Neural cell (in vitro differentiated cells): ENCODE data around the gene IGFBP2. TPM values are rescaled to one million over a fixed set of nuclear protein-coding genes. Genes with fewer than 3 reads are reported as not detected.

ENCODE experiments used
- H2AFZ ChIP-seq: fragments of 200-600, 300-800 bp; sonication (generic), shearing (Covaris generic); 2 replicates; pipeline ENCODE4 v1.6.0; 2014; ENCODE audit warnings: low read depth, mild to moderate bottlenecking, antibody characterized with exemption, low read length, moderate library complexity
- H3F3A ChIP-seq: fragments of 200-600 bp; shearing (Covaris generic); 2 replicates; pipeline ENCODE4 v1.6.1; 2016; ENCODE audit warnings: mild to moderate bottlenecking, moderate library complexity, mixed read lengths, antibody characterized with exemption, low read length; ENCODE audit not compliant: insufficient read depth, poor library complexity, severe bottlenecking
- H3K27ac ChIP-seq: fragments of 200-600, 300-800 bp; sonication (generic), shearing (Covaris generic); 2 replicates; pipeline ENCODE4 v1.5.1; 2014; ENCODE audit warnings: mild to moderate bottlenecking, low read length, moderate library complexity
- H3K27me3 ChIP-seq: fragments of 300-800, 200-600 bp; sonication (generic), shearing (Covaris generic); 2 replicates; pipeline ENCODE4 v1.6.0; 2014; ENCODE audit warnings: mild to moderate bottlenecking, low read depth, low read length, moderate library complexity; ENCODE audit not compliant: insufficient read depth
- H3K36me3 ChIP-seq: fragments of 300-800, 200-600 bp; sonication (generic), shearing (Covaris generic); 2 replicates; pipeline ENCODE4 v1.5.1; 2014; ENCODE audit warnings: mild to moderate bottlenecking, antibody characterized with exemption, low read length, moderate library complexity; ENCODE audit not compliant: insufficient read depth
- H3K4me2 ChIP-seq: fragments of 300-800, 200-600 bp; sonication (generic), shearing (Covaris generic); 2 replicates; pipeline ENCODE4 v1.6.0; 2014; ENCODE audit warnings: mild to moderate bottlenecking, low read length
- H3K4me3 ChIP-seq: fragments of 300-800, 200-600 bp; sonication (generic), shearing (Covaris generic); 2 replicates; pipeline ENCODE4 v1.5.1; 2014; ENCODE audit warnings: mild to moderate bottlenecking, low read length, moderate library complexity
- H3K79me2 ChIP-seq: fragments of 200-600 bp; shearing (Covaris generic); replicated peaks from 2 replicates; pipeline ENCODE4 v1.6.0; 2014; ENCODE audit warnings: mild to moderate bottlenecking, low read length, moderate library complexity; ENCODE audit not compliant: insufficient read depth
- H3K9ac ChIP-seq: fragments of 300-800, 200-600 bp; sonication (generic), shearing (Covaris generic); 2 replicates; pipeline ENCODE4 v1.6.1; 2016; ENCODE audit warnings: mild to moderate bottlenecking, low read length, mixed read lengths
- H3K9me2 ChIP-seq: fragments of 200-600 bp; shearing (Covaris generic); 2 replicates; pipeline ENCODE4 v1.6.1; 2016; ENCODE audit warnings: mild to moderate bottlenecking, low read length, mixed read lengths; ENCODE audit not compliant: insufficient read depth
- H3K9me3 ChIP-seq: fragments of 200-600, 300-800 bp; sonication (generic), shearing (Covaris generic); 2 replicates; pipeline ENCODE4 v1.6.1; 2016; ENCODE audit warnings: mild to moderate bottlenecking, mixed run types, low read length, moderate library complexity, mixed read lengths
- H4K20me1 ChIP-seq: fragments of 200-600 bp; shearing (Covaris generic); 2 replicates; pipeline ENCODE4 v1.6.1; 2016; ENCODE audit warnings: mild to moderate bottlenecking, mixed run types; ENCODE audit not compliant: insufficient read depth
- EP300 ChIP-seq: fragments of 450-650 bp; conservative IDR thresholded peaks from 2 replicates; pipeline ENCODE4 v1.6.1; 2014; ENCODE audit warnings: antibody characterized with exemption, mild to moderate bottlenecking, moderate library complexity; ENCODE audit not compliant: poor library complexity, severe bottlenecking
- EZH2 ChIP-seq: fragments of 200-600, 300-800 bp; shearing (Covaris generic), sonication (generic); IDR thresholded peaks from 2 replicates; pipeline ENCODE4 v1.6.1; 2014; ENCODE audit warnings: antibody characterized with exemption, low read length, borderline replicate concordance, mild to moderate bottlenecking; ENCODE audit not compliant: insufficient read depth, poor library complexity, severe bottlenecking
- MXI1 ChIP-seq: fragments of 450-650 bp; conservative IDR thresholded peaks from 2 replicates; pipeline ENCODE4 v1.6.1; 2014; ENCODE audit warnings: antibody characterized with exemption, mild to moderate bottlenecking; ENCODE audit not compliant: poor library complexity, severe bottlenecking
- POLR2AphosphoS5 ChIP-seq: IDR thresholded peaks from 2 replicates; pipeline ENCODE4 v1.6.1; 2012
- RAD21 ChIP-seq: fragments of 450-650 bp; conservative IDR thresholded peaks from 2 replicates; pipeline ENCODE4 v1.6.1; 2014; ENCODE audit warnings: antibody characterized with exemption, mild to moderate bottlenecking, moderate library complexity
- SMC3 ChIP-seq: fragments of 450-650 bp; conservative IDR thresholded peaks from 2 replicates; pipeline ENCODE4 v1.6.1; 2014; ENCODE audit warnings: antibody characterized with exemption, mild to moderate bottlenecking, moderate library complexity; ENCODE audit not compliant: poor library complexity
- TAF1 ChIP-seq: IDR thresholded peaks from 2 replicates; pipeline ENCODE4 v1.6.1; 2012; ENCODE audit warnings: low read depth
- polyA plus RNA-seq: library from polyadenylated mRNA; depleted of rRNA; stranded (reverse); fragments of >200 nt; gene quantifications from 2 replicates; pipeline ENCODE4 v1.2.3, GENCODE V29; 2014
- TF ChIP-seq, protein P1 (sequence below): IDR thresholded peaks from 2 replicates; pipeline ENCODE4 v1.6.1; 2012; ENCODE audit warnings: borderline replicate concordance
- TF ChIP-seq, protein P2 (sequence below): fragments of 450-650 bp; IDR thresholded peaks from 2 replicates; pipeline ENCODE4 v1.5.1; 2014; ENCODE audit warnings: antibody characterized with exemption, mild to moderate bottlenecking, moderate library complexity; ENCODE audit not compliant: poor library complexity, severe bottlenecking

IGFBP2 gene
- polyA plus RNA-seq, 1 donor from 2014 or later = 150 TPM

DNA sequence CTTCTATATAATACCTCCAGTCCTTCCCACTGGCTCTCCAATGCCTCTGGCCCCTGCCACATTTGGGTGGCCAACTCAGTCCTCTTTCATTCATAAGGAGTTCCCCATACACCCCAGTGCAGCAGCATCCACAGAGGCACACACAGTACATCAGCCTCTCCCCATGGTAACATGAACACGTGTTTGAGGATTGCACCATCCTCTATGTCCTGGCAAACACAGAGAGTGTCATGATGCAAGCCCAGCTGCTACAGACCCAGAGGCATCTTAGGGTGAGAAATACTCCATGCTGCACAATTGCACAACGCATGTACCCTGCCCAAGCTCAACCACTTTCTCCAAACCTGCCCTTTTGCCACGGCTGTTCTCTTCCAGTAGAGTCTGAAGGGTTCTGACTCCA lies 50.6 kb downstream of the IGFBP2 start:
- H4K20me1 ChIP-seq = no peaks in the 10 kb centered on the region
- H3K79me2 ChIP-seq = no peaks in the 10 kb centered on the region
- no peak overlapping the region for H3K4me2 ChIP-seq
- no peaks in the 10 kb centered on the region for H3K9me2 ChIP-seq
- H3K9me3 ChIP-seq = no peaks in the 10 kb centered on the region
- no peak overlapping the region for H3K4me3 ChIP-seq
- H3K27ac ChIP-seq = no peak overlapping the region
- no peaks in the 10 kb centered on the region for H3F3A ChIP-seq
- H2AFZ ChIP-seq = no peak overlapping the region
- H3K27me3 ChIP-seq = no peaks in the 10 kb centered on the region
- no peak overlapping the region for H3K9ac ChIP-seq
- H3K36me3 ChIP-seq = no peaks in the 10 kb centered on the region
- TF ChIP-seq MXI1 (no peak), POLR2AphosphoS5 (no peak), EZH2 (no peak), SMC3 (no peak), EP300 (no peak), TAF1 (no peak), RAD21 (no peak)
- TF ChIP-seq, protein P1, sequence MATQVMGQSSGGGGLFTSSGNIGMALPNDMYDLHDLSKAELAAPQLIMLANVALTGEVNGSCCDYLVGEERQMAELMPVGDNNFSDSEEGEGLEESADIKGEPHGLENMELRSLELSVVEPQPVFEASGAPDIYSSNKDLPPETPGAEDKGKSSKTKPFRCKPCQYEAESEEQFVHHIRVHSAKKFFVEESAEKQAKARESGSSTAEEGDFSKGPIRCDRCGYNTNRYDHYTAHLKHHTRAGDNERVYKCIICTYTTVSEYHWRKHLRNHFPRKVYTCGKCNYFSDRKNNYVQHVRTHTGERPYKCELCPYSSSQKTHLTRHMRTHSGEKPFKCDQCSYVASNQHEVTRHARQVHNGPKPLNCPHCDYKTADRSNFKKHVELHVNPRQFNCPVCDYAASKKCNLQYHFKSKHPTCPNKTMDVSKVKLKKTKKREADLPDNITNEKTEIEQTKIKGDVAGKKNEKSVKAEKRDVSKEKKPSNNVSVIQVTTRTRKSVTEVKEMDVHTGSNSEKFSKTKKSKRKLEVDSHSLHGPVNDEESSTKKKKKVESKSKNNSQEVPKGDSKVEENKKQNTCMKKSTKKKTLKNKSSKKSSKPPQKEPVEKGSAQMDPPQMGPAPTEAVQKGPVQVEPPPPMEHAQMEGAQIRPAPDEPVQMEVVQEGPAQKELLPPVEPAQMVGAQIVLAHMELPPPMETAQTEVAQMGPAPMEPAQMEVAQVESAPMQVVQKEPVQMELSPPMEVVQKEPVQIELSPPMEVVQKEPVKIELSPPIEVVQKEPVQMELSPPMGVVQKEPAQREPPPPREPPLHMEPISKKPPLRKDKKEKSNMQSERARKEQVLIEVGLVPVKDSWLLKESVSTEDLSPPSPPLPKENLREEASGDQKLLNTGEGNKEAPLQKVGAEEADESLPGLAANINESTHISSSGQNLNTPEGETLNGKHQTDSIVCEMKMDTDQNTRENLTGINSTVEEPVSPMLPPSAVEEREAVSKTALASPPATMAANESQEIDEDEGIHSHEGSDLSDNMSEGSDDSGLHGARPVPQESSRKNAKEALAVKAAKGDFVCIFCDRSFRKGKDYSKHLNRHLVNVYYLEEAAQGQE = no peak
- TF ChIP-seq, protein P2, sequence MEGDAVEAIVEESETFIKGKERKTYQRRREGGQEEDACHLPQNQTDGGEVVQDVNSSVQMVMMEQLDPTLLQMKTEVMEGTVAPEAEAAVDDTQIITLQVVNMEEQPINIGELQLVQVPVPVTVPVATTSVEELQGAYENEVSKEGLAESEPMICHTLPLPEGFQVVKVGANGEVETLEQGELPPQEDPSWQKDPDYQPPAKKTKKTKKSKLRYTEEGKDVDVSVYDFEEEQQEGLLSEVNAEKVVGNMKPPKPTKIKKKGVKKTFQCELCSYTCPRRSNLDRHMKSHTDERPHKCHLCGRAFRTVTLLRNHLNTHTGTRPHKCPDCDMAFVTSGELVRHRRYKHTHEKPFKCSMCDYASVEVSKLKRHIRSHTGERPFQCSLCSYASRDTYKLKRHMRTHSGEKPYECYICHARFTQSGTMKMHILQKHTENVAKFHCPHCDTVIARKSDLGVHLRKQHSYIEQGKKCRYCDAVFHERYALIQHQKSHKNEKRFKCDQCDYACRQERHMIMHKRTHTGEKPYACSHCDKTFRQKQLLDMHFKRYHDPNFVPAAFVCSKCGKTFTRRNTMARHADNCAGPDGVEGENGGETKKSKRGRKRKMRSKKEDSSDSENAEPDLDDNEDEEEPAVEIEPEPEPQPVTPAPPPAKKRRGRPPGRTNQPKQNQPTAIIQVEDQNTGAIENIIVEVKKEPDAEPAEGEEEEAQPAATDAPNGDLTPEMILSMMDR = no peak

DNA sequence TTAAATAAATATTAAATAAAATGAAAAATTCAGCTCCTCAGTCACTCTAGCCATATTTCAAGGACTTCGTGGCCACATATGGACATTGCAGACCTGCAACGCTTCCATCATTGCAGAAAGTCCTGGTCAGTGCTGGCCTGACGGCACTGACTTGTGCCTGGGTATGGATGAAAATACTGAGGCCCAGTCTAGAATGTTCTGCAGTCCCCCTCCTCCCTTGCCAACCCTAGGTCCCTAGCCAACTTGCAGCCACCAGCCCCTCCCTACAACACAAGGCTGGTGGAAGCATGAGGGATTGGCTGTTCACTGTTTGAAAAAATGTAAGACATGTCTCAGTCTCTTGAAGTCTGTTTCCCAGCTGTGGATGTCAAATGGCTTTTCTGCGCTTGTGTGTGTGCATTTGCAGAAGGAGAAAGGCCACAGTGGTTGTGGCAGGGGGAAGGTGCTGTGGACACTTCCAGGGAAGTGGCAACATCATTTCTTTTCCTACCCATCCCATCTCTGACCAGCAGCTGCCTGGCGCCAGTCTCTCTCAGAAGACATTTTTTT lies 52.2 kb downstream of the IGFBP2 start:
- no peaks in the 10 kb centered on the region for H3K9me3 ChIP-seq
- no peaks in the 10 kb centered on the region for H3K79me2 ChIP-seq
- H3K9me2 ChIP-seq = no peaks in the 10 kb centered on the region
- H2AFZ ChIP-seq = no peak overlapping the region
- no peak for TF ChIP-seq EP300
- no peak for TF ChIP-seq RAD21
- TF ChIP-seq, protein P1 = no peak
- TF ChIP-seq, protein P2 = no peak
- no peak for TF ChIP-seq MXI1
- TF ChIP-seq SMC3 = no peak
- TF ChIP-seq TAF1 = no peak
- TF ChIP-seq EZH2 = no peak
- TF ChIP-seq POLR2AphosphoS5 = no peak
- H3K36me3 ChIP-seq = no peaks in the 10 kb centered on the region
- no peak overlapping the region for H3K4me3 ChIP-seq
- no peak overlapping the region for H3K27ac ChIP-seq
- no peaks in the 10 kb centered on the region for H4K20me1 ChIP-seq
- no peak overlapping the region for H3K4me2 ChIP-seq
- no peaks in the 10 kb centered on the region for H3K27me3 ChIP-seq
- H3F3A ChIP-seq = no peaks in the 10 kb centered on the region
- H3K9ac ChIP-seq = no peak overlapping the region
